ENCODE results near the gene KRT84.

The KRT84 gene

GRCh38 chr12:52385226-52385702 lies at the start of gene KRT84:
Gene KRT84, minus strand, starts transcription at chr12:52385652. Its CDS starts 67 bp downstream, at chr12:52385585.
- TF ChIP-seq CTCF (IDR thresholded peaks at IDR 0.05; ENCODE audit: low read depth, low read length), result no peak
- H3K4me3 ChIP-seq (ENCODE audit: low read depth, low read length), result no peak within 1 kb of the TSS

GRCh38 chr12:52434760-52435530 lies 49.5 kb upstream of the KRT84 start:
- TF ChIP-seq CTCF (IDR thresholded peaks at IDR 0.05; ENCODE audit: low read depth, low read length), result no peak
- no peak overlapping the region for H3K4me3 ChIP-seq (ENCODE audit: low read depth, low read length)

- TF ChIP-seq CTCF (IDR thresholded peaks at IDR 0.05; ENCODE audit: low read depth, low read length), result no peak
- no peak within 1 kb of the TSS for H3K4me3 ChIP-seq (ENCODE audit: low read depth, low read length)
Measured at GRCh38 chr12:52434081-52434733, 48.8 kb upstream of the KRT84 start, which contains the start of gene KRT75. Gene KRT75, minus strand, starts transcription at chr12:52434371. Its CDS starts 67 bp downstream, at chr12:52434304.

- TF ChIP-seq CTCF (IDR thresholded peaks at IDR 0.05; ENCODE audit: low read depth, low read length), result no peak
- H3K4me3 ChIP-seq (ENCODE audit: low read depth, low read length), result no peak overlapping the region
Measured at GRCh38 chr12:52433501-52434080, 48.1 kb upstream of the KRT84 start.

GRCh38 chr12:52432559-52433207 lies 47.2 kb upstream of the KRT84 start:
- TF ChIP-seq CTCF (IDR thresholded peaks at IDR 0.05; ENCODE audit: low read depth, low read length), result no peak
- H3K4me3 ChIP-seq (ENCODE audit: low read depth, low read length), result no peak overlapping the region

GRCh38 chr12:52428121-52428520 lies 42.7 kb upstream of the KRT84 start:
- no peak overlapping the region for H3K4me3 ChIP-seq (ENCODE audit: low read depth, low read length)
- no peak for TF ChIP-seq CTCF (IDR thresholded peaks at IDR 0.05; ENCODE audit: low read depth, low read length)
